Mucosa of rectum (tissue), 2 donors: Measurements from ENCODE around the gene CCS.
A peak's percentile ranks its signal among the peaks of the same experiment; 100 is the strongest.

ENCODE experiments used
- H3K27ac ChIP-seq, 2 donors: one replicate each; pipeline ENCODE4 v1.7.0; 2013; ENCODE audit warnings: inconsistent platforms in 2 of 2, low read depth in 2 of 2, low read length in 2 of 2
- H3K27me3 ChIP-seq, 2 donors: one replicate each; pipeline ENCODE4 v1.7.0; 2013; ENCODE audit warnings: low read length in 2 of 2; ENCODE audit not compliant: control insufficient read depth in 2 of 2, insufficient read depth in 2 of 2
- H3K36me3 ChIP-seq, 2 donors: one replicate each; pipeline ENCODE4 v1.7.0; 2013; ENCODE audit warnings: low read length in 2 of 2; ENCODE audit not compliant: control insufficient read depth in 2 of 2, insufficient read depth in 2 of 2
- H3K4me1 ChIP-seq, 2 donors: one replicate each; pipeline ENCODE4 v1.7.0; 2013; ENCODE audit warnings: low read length in 2 of 2, mild to moderate bottlenecking in 1 of 2; ENCODE audit not compliant: control insufficient read depth in 2 of 2, insufficient read depth in 2 of 2
- H3K4me3 ChIP-seq, 2 donors: one replicate each; pipeline ENCODE4 v1.7.0; 2013; ENCODE audit warnings: low read length in 2 of 2
- H3K9ac ChIP-seq, 2 donors: one replicate each; pipeline ENCODE4 v1.7.0; 2013; ENCODE audit warnings: low read length in 2 of 2, low read depth in 1 of 2, mild to moderate bottlenecking in 1 of 2
- H3K9me3 ChIP-seq, 2 donors: one replicate each; pipeline ENCODE4 v1.7.0; 2013; ENCODE audit warnings: low read length in 2 of 2; ENCODE audit not compliant: control insufficient read depth in 2 of 2
- donor health status: healthy.
- donor health status: Normal muscosa, but diverticular disease.

Gene CCS

DNA sequence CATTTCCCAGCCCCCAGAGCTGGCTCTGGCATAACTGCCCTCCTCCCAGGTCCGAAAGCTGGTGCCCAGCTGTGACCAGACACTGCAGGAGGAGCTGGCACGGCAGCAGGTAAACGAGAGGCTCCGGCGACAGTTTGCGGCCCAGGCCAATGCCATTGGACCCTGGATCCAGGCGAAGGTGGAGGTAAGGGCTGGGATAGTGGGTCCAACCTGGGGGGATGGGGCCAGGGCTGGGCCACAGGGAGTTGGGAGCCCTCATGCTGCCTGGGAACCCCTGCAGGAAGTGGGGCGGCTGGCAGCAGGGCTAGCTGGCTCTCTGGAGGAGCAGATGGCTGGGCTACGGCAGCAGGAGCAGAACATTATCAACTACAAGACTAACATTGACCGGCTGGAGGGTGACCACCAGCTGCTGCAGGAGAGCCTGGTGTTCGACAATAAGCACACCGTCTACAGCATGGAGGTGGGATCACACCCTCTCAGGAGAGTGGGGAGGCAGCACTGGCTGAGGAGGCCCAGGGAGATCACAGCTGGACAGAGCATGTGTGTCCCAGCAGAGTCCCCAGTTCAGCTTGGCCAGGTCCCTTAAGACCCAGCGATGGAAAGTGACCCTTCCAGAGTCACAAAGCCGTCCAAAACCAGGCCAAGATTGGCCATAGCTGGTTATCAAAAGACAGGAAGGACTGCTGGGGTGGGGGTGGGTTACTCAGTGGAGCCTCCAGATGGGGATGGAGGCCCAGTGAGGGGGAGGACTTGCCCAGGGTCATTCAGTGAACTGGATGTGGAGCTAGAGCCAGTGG lies 31.6 kb upstream of the CCS start:
- Histone ChIP-seq H3K4me3 (no peak overlapping the region), H3K27me3 (peaks cover 2 to 5% of the 10 kb centered on the region in 2 donors), H3K9ac (no peak overlapping the region), H3K27ac (no peak overlapping the region), H3K9me3 (no peaks in the 10 kb centered on the region), H3K4me1 (peaks cover 0 to 2% of the 10 kb centered on the region in 2 donors), H3K36me3 (no peaks in the 10 kb centered on the region)

DNA sequence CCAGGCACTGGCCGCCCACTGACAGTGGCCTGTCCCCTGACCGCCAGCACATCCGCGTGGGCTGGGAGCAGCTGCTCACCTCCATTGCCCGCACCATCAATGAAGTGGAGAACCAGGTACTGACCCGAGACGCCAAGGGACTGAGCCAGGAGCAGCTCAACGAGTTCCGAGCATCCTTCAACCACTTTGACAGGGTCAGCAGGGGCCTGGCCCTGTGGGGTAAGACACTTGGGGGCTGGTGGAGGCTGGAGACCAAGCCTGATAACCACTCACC lies 31.1 kb upstream of the CCS start:
- Histone ChIP-seq H3K4me3 (no peak overlapping the region), H3K9ac (no peak overlapping the region), H3K4me1 (peaks cover 0 to 2% of the 10 kb centered on the region in 2 donors), H3K27me3 (peaks cover 2 to 5% of the 10 kb centered on the region in 2 donors), H3K36me3 (no peaks in the 10 kb centered on the region), H3K9me3 (no peaks in the 10 kb centered on the region), H3K27ac (no peak overlapping the region)

DNA sequence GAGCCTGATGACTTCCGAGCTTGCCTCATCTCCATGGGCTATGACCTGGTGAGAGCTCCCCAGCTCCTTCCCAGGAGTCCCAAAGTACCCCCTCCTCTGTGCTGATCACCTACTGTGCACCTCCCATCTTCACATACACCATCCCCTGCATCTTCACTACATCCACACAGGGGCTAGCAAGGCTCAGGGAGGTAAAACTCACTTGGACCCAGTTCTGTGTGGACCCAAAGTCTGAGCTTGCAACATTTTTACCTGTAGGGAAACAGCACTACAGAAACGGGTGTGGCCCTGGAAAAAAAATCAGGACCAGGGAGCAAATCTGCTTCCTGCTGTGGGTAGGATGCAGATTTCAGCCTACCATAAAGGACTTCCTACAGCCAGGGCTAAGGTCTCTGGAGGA lies 30.7 kb upstream of the CCS start:
- Histone ChIP-seq H3K27me3 (peaks cover 2 to 5% of the 10 kb centered on the region in 2 donors), H3K9ac (no peak overlapping the region), H3K36me3 (no peaks in the 10 kb centered on the region), H3K4me1 (peaks cover 0 to 2% of the 10 kb centered on the region in 2 donors), H3K4me3 (no peak overlapping the region), H3K27ac (no peak overlapping the region), H3K9me3 (no peaks in the 10 kb centered on the region)

- no peaks in the 10 kb centered on the region for H3K9me3 ChIP-seq
- H3K9ac ChIP-seq = no peak overlapping the region
- no peak overlapping the region for H3K27ac ChIP-seq
- no peak overlapping the region for H3K4me3 ChIP-seq
- no peaks in the 10 kb centered on the region for H3K36me3 ChIP-seq
- H3K27me3 ChIP-seq = peaks cover under 1% of the 10 kb centered on the region in 2 donors
- H3K4me1 ChIP-seq = peaks cover 0 to 6% of the 10 kb centered on the region in 2 donors
Observed at GRCh38 chr11:66562907-66563583, 29.9 kb upstream of the CCS start.

DNA sequence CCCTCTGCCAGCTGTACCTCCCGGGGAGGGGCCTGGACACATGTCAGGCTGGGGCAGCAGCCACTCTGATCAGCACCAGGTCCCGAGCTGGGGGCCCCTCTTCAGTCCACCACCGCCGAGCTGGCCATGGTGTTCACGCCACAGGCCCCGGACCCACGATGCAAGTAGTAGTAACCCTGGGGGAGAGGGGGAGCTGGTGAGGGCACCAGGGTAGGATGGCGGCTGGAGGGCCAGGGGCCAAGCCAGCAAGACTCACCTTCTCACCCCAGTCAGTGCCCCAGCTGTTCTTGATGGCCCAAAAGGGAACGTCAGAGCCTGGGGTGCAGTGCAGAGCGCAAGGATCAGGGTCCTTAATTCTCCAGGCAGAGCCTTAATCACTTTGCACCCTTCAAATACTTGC lies 29.2 kb upstream of the CCS start:
- Histone ChIP-seq H3K9me3 (no peaks in the 10 kb centered on the region), H3K27me3 (no peaks in the 10 kb centered on the region), H3K36me3 (no peaks in the 10 kb centered on the region), H3K27ac (no peak overlapping the region), H3K9ac (no peak overlapping the region), H3K4me3 (no peak overlapping the region), H3K4me1 (peaks cover 4 to 6% of the 10 kb centered on the region in 2 donors)

- Histone ChIP-seq H3K4me3 (no peak overlapping the region), H3K36me3 (no peaks in the 10 kb centered on the region), H3K9me3 (no peaks in the 10 kb centered on the region), H3K27ac (no peak overlapping the region), H3K27me3 (no peaks in the 10 kb centered on the region), H3K9ac (no peak overlapping the region), H3K4me1 (peaks cover 4% of the 10 kb centered on the region in 2 donors)
Observed at GRCh38 chr11:66564538-66564937, 28.4 kb upstream of the CCS start.

GRCh38 chr11:66564984-66565383 lies 28.0 kb upstream of the CCS start:
- Histone ChIP-seq H3K36me3 (no peaks in the 10 kb centered on the region), H3K4me1 (peaks cover 4% of the 10 kb centered on the region in 2 donors), H3K9me3 (no peaks in the 10 kb centered on the region), H3K27ac (no peak overlapping the region), H3K4me3 (no peak overlapping the region), H3K9ac (no peak overlapping the region), H3K27me3 (no peaks in the 10 kb centered on the region)

DNA sequence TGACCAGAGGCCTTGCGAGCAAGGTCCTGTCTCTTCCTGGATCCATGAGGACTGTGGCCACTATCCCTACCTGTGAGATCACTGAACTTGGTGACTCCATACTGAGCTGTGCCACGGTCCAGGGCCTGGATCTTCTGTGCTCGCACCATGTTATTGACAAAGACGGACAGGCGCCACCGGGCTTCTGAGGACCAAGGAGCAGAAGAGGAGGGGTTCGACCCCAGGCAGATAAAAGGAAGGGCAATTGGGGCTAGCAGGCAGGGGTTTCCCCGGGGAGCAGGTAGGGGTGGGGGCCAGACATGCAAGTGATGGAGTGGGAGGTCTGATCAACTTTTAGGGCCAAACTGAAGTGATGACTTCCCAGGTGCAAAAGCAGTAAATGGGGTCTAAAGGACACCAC lies 26.8 kb upstream of the CCS start:
- H3K36me3 ChIP-seq = no peaks in the 10 kb centered on the region
- no peaks in the 10 kb centered on the region for H3K27me3 ChIP-seq
- H3K4me3 ChIP-seq = no peak overlapping the region
- peaks cover 4% of the 10 kb centered on the region in 2 donors for H3K4me1 ChIP-seq
- no peak overlapping the region for H3K9ac ChIP-seq
- H3K27ac ChIP-seq = no peak overlapping the region
- no peaks in the 10 kb centered on the region for H3K9me3 ChIP-seq

DNA sequence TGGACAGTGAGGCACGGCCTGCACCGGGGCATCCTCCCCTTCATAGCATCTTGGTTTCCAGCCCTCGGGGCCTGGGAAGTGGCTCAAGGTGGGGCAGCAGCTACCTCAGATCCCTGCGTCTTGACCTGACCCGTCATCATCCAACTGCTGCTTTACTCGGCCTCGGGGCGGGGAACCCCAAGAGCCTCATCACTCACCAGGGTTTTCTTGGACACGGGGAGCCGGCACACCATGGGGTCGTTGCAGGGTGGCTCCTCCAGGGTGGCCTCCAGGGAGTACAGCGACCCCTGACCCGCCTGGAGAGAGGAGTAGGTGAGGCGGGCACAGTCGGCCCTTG lies 25.2 kb upstream of the CCS start:
- Histone ChIP-seq H3K27me3 (no peaks in the 10 kb centered on the region), H3K9ac (peak overlapping the region in 1 of 2 donors; percentile 48), H3K36me3 (no peaks in the 10 kb centered on the region), H3K4me1 (peaks cover 4% of the 10 kb centered on the region in 2 donors), H3K4me3 (peak overlapping the region; percentile 31 to 57), H3K9me3 (no peaks in the 10 kb centered on the region), H3K27ac (no peak overlapping the region)

- Histone ChIP-seq H3K4me3 (peak within 1 kb of the TSS; percentile 57 to 67), H3K9ac (peak within 1 kb of the TSS in 1 of 2 donors; percentile 48), H3K36me3 (no peaks in the 10 kb centered on the region), H3K27ac (no peak within 1 kb of the TSS), H3K4me1 (peaks cover 4% of the 10 kb centered on the region in 2 donors), H3K9me3 (no peaks in the 10 kb centered on the region), H3K27me3 (no peaks in the 10 kb centered on the region)
Observed at GRCh38 chr11:66568124-66568916, 24.7 kb upstream of the CCS start, which contains the start of gene CTSF. Gene CTSF (minus strand): TSS chr11:66568606. CDS start chr11:66568486, 120 bp downstream.
